SU-DHL-6 (cell line): Measurements from ENCODE around the gene TRPV5.

Experiments used
- H2AFZ ChIP-seq: fragments of 200-600 bp; sonication (generic); 2 replicates; pipeline ENCODE4 v1.6.1; 2014; ENCODE audit warnings: low read depth, mild to moderate bottlenecking, moderate library complexity, mixed read lengths, antibody characterized with exemption, low read length; ENCODE audit not compliant: severe bottlenecking
- H3F3A ChIP-seq: fragments of 200-600 bp; shearing (Covaris generic); 2 replicates; pipeline ENCODE4 v1.6.0; 2016; ENCODE audit warnings: antibody characterized with exemption, mild to moderate bottlenecking; ENCODE audit not compliant: insufficient read depth
- H3K27ac ChIP-seq: fragments of 200-600 bp; sonication (generic); 2 replicates; pipeline ENCODE4 v1.5.1; 2016; ENCODE audit warnings: low read depth, mild to moderate bottlenecking, low read length, moderate library complexity, mixed read lengths
- H3K27me3 ChIP-seq: fragments of 200-600 bp; sonication (generic), shearing (Covaris generic); 2 replicates; pipeline ENCODE4 v1.6.0; 2014; ENCODE audit warnings: mild to moderate bottlenecking, low read length
- H3K36me3 ChIP-seq: fragments of 200-600 bp; sonication (generic); 2 replicates; pipeline ENCODE4 v1.6.1; 2014; ENCODE audit warnings: mild to moderate bottlenecking, low read length, mixed read lengths
- H3K4me2 ChIP-seq: fragments of 300-600, 200-600 bp; shearing (Covaris generic), sonication (generic); 2 replicates; pipeline ENCODE4 v1.6.0; 2014; ENCODE audit warnings: low read length, low read depth, mild to moderate bottlenecking; ENCODE audit not compliant: poor library complexity, severe bottlenecking
- H3K4me3 ChIP-seq: fragments of 200-600 bp; sonication (generic); 2 replicates; pipeline ENCODE4 v1.5.1; 2014; ENCODE audit warnings: antibody characterized with exemption, low read length, mild to moderate bottlenecking, mixed read lengths; ENCODE audit not compliant: insufficient read depth, poor library complexity, severe bottlenecking
- H3K79me2 ChIP-seq: fragments of 200-600 bp; sonication (generic); 2 replicates; pipeline ENCODE4 v1.6.1; 2014; ENCODE audit warnings: mild to moderate bottlenecking, low read length, moderate library complexity; ENCODE audit not compliant: insufficient read depth
- H3K9ac ChIP-seq: fragments of 200-600 bp; sonication (generic); 2 replicates; pipeline ENCODE4 v1.7.0; 2014; ENCODE audit warnings: mild to moderate bottlenecking, low read length
- H3K9me2 ChIP-seq: fragments of 200-600 bp; sonication (generic); replicated peaks from 2 replicates; pipeline ENCODE4 v1.6.1; 2014; ENCODE audit warnings: low read length; ENCODE audit not compliant: insufficient read depth
- H3K9me3 ChIP-seq: fragments of 200-600 bp; sonication (generic); 2 replicates; pipeline ENCODE4 v1.6.1; 2014; ENCODE audit warnings: low read length, mixed read lengths; ENCODE audit not compliant: insufficient read depth
- H4K20me1 ChIP-seq: fragments of 200-600 bp; sonication (generic); 2 replicates; pipeline ENCODE4 v1.6.1; 2014; ENCODE audit warnings: low read depth, mild to moderate bottlenecking, antibody characterized with exemption, low read length, moderate library complexity, mixed read lengths
- EZH2phosphoT487 ChIP-seq: fragments of 200-600 bp; sonication (generic), shearing (Covaris generic); conservative IDR thresholded peaks from 2 replicates; pipeline ENCODE4 v1.6.1; 2018; ENCODE audit warnings: mild to moderate bottlenecking, antibody characterized with exemption, low read length, moderate library complexity, mixed read lengths
- TF ChIP-seq, protein P1 (sequence below): fragments of 200-600 bp; sonication (generic); IDR thresholded peaks from one replicate; pipeline ENCODE4 v1.5.1; 2017; ENCODE audit warnings: antibody characterized with exemption, mild to moderate bottlenecking, low read length, moderate library complexity; ENCODE audit not compliant: insufficient read depth, poor library complexity, severe bottlenecking

Gene TRPV5

DNA sequence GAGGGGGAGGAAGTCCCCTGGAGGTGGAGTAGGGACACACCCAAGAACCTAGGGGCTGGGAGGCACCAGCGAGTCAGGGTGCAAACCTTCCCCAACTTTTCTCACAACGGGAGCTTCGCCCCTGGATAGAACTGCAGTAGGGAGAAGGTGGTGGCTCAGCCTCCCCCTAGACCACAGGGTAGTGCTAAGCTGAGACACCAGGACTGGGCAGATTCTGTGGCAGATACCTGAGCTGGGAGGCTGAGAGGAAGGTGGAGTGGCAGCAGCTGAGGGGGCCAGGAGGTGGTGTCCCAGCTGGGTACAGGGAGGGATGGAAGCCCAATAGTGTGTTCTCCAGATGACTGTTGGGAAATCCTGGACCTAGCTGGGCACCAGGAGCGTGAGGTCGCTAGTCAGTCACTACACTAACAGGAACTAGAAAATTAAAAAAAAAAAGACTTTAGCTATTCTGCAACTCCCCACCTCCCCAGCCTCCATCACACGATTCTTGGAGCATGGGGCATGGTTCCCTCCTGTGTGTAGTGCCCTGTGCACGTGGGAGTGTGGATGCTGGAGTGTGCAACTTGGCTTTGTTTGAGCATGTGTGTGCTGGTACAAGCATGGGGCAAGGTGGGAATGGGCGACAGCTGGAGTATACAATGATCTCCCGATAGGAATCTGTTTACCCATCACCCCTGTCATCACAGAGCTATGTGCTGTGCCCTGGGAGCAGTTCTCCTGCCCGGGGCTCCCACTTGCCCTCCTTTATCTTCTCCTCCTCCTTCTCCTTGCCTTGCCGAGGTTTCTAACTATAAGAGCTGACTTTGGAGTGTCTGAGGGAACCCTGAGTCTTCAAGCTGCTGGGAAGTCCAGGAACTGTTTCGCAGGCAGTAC is 39.2 kb downstream of the TRPV5 start:
- Histone ChIP-seq H3K36me3 (no peaks in the 10 kb centered on the region), H3K27ac (no peak overlapping the region), H3K79me2 (no peaks in the 10 kb centered on the region), H3K4me3 (no peak overlapping the region), H3K4me2 (no peak overlapping the region), H4K20me1 (no peaks in the 10 kb centered on the region), H3K27me3 (no peaks in the 10 kb centered on the region), H3K9ac (no peak overlapping the region), H3F3A (no peaks in the 10 kb centered on the region), H3K9me3 (no peaks in the 10 kb centered on the region), H3K9me2 (no peaks in the 10 kb centered on the region), H2AFZ (no peak overlapping the region)
- TF ChIP-seq, protein P1, sequence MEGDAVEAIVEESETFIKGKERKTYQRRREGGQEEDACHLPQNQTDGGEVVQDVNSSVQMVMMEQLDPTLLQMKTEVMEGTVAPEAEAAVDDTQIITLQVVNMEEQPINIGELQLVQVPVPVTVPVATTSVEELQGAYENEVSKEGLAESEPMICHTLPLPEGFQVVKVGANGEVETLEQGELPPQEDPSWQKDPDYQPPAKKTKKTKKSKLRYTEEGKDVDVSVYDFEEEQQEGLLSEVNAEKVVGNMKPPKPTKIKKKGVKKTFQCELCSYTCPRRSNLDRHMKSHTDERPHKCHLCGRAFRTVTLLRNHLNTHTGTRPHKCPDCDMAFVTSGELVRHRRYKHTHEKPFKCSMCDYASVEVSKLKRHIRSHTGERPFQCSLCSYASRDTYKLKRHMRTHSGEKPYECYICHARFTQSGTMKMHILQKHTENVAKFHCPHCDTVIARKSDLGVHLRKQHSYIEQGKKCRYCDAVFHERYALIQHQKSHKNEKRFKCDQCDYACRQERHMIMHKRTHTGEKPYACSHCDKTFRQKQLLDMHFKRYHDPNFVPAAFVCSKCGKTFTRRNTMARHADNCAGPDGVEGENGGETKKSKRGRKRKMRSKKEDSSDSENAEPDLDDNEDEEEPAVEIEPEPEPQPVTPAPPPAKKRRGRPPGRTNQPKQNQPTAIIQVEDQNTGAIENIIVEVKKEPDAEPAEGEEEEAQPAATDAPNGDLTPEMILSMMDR: no peak
- TF ChIP-seq EZH2phosphoT487: no peak

DNA sequence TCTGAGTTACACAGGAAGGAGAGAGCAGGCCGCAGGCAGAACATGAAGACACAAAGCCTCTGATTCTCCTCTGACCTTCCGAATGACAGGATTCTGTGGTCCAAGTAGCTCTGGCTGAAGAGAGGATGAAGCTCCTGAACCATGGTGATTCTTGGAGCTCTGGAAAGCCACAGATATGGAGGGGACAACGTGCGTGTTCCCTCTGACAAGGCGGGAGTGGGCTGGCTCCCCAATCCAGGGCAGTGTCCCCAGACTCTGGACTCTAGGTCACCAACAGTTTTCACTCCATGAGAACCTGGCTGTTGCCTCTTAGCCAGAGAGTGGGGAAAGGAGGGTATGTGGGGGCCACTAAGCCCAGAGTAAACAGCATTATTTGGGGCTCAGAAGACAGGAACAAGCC is 40.6 kb downstream of the TRPV5 start:
- Histone ChIP-seq H3K9me2 (no peaks in the 10 kb centered on the region), H3F3A (no peaks in the 10 kb centered on the region), H3K27ac (no peak overlapping the region), H3K4me2 (no peak overlapping the region), H2AFZ (no peak overlapping the region), H3K9me3 (no peaks in the 10 kb centered on the region), H3K4me3 (no peak overlapping the region), H3K79me2 (no peaks in the 10 kb centered on the region), H3K36me3 (no peaks in the 10 kb centered on the region), H3K27me3 (no peaks in the 10 kb centered on the region), H3K9ac (no peak overlapping the region), H4K20me1 (no peaks in the 10 kb centered on the region)
- TF ChIP-seq, protein P1: no peak
- no peak for TF ChIP-seq EZH2phosphoT487

DNA sequence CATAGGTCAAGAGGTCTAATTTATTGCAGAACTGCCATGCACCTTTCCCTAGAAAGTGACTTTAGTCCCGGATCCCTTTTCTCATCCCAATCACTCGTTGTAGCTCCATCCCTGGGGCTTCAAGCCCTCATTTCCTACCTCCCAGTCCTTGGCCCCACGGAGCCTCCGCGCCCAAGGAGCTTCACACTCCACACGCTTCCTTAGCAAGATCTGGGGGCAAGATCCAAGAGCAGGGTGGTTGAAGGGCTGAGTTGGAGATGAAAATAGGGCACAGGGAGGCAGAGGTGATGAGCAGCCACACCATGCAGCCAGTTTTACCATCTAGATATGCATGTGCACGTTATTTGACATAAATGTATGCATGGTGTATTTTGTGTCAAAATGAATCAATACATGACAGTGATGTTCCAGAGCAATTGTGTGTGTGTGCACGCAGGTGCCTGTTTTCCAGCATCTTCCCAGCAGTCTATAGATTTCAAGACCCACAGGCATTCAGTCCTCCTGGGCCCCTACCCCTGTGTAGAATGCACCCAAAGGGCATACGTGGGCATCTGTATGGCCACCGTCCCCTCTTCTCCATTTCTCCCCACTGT is 42.0 kb downstream of the TRPV5 start:
- no peak overlapping the region for H3K27ac ChIP-seq
- no peak overlapping the region for H2AFZ ChIP-seq
- TF ChIP-seq EZH2phosphoT487: no peak
- TF ChIP-seq, protein P1: no peak
- H3K36me3 ChIP-seq: no peaks in the 10 kb centered on the region
- H4K20me1 ChIP-seq: no peaks in the 10 kb centered on the region
- H3K9me2 ChIP-seq: no peaks in the 10 kb centered on the region
- H3K27me3 ChIP-seq: no peaks in the 10 kb centered on the region
- no peak overlapping the region for H3K4me2 ChIP-seq
- no peaks in the 10 kb centered on the region for H3K9me3 ChIP-seq
- H3K79me2 ChIP-seq: no peaks in the 10 kb centered on the region
- no peak overlapping the region for H3K4me3 ChIP-seq
- H3K9ac ChIP-seq: no peak overlapping the region
- no peaks in the 10 kb centered on the region for H3F3A ChIP-seq
